Left renal cortex interstitium (tissue), 4 donors: ENCODE measurements around the gene VASH1. TPM values are rescaled to one million over a fixed set of nuclear protein-coding genes. Genes with fewer than 3 reads are reported as not detected.

Experiments used
- DNase-seq, 4 donors: peaks; one replicate each; pipeline ENCODE4 v3.0.0-alpha.2; 2013; ENCODE audit warnings: low read depth in 4 of 4, low spot score in 2 of 4, missing footprints in 1 of 4
- polyA plus RNA-seq, 4 donors: library from polyadenylated mRNA; unstranded; fragments of 120-200 nt; gene quantifications; one replicate each; pipeline ENCODE4 v1.2.1, GENCODE V29; 2013; ENCODE audit not compliant: insufficient read length in 4 of 4

The VASH1 gene
- polyA plus RNA-seq, 4 donors, result 29.3 to 44.6 (median 37.0) TPM

- DNase-seq, result no peak
Observed at GRCh38 chr14:76827696-76828296, 66.5 kb downstream of the VASH1 start.

- no peak for DNase-seq
Observed at GRCh38 chr14:76828339-76829012, 67.2 kb downstream of the VASH1 start.

- no peak for DNase-seq
Observed at GRCh38 chr14:76829013-76829365, 67.7 kb downstream of the VASH1 start.

GRCh38 chr14:76829650-76830421 is 68.6 kb downstream of the VASH1 start:
- DNase-seq, result no peak

GRCh38 chr14:76830556-76830955 is 69.3 kb downstream of the VASH1 start:
- DNase-seq, result no peak

GRCh38 chr14:76832503-76832988 is 71.3 kb downstream of the VASH1 start:
- no peak for DNase-seq

Other genes starting within 250 kb of the VASH1 start
- gene ANGEL1, start 51.4 kb downstream of the VASH1 start, polyA plus RNA-seq, result 10 to 100 TPM; 22.3 to 40.0 (median 30.5) TPM
- gene LRRC74A, start 64.9 kb downstream of the VASH1 start, polyA plus RNA-seq, result not detected